Measurements from ENCODE around the gene CBX8.

DNA sequence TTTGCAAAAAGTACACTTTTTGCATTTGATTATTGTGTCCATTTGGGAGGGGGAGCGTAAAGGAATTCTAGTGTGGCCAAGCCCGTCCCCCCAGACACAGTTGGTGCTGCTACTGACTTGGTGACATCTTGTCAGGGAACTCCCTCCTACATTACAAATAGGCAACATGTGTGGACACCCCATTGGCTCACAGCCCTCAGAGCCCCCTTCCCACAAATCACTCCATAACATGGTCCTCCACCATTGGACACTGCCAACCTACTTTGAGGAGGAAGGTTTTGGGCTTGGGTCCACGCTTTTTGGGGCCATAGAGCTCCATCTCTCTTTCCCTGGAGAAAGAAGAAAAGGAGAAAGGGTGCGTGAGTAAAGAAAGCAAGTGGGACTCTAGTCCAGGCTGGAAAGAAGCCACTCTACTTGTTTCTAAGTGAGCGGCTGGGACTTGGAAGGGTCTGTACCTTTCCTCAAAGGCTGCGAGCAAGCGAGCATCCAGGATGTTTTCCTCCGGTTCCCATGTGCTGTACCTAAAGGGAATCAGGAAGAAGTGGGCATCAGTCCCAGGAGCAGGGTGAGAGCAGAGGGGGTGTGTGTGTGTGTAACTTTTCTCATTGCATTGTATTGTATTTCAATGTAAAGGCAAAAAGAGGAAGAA lies 958 bp downstream of the CBX8 start:
- TF ChIP-seq, protein P1, sequence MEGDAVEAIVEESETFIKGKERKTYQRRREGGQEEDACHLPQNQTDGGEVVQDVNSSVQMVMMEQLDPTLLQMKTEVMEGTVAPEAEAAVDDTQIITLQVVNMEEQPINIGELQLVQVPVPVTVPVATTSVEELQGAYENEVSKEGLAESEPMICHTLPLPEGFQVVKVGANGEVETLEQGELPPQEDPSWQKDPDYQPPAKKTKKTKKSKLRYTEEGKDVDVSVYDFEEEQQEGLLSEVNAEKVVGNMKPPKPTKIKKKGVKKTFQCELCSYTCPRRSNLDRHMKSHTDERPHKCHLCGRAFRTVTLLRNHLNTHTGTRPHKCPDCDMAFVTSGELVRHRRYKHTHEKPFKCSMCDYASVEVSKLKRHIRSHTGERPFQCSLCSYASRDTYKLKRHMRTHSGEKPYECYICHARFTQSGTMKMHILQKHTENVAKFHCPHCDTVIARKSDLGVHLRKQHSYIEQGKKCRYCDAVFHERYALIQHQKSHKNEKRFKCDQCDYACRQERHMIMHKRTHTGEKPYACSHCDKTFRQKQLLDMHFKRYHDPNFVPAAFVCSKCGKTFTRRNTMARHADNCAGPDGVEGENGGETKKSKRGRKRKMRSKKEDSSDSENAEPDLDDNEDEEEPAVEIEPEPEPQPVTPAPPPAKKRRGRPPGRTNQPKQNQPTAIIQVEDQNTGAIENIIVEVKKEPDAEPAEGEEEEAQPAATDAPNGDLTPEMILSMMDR (IDR thresholded peaks at IDR 0.05; ENCODE audit: insufficient read depth, low read length, poor library complexity, severe bottlenecking), result no peak
- no peak for TF ChIP-seq EZH2phosphoT487 (conservative IDR thresholded peaks at IDR 0.05; ENCODE audit: low read length)
